Smooth muscle cell (in vitro differentiated cells): ENCODE measurements around the gene DDX24. TPM values are rescaled to one million over a fixed set of nuclear protein-coding genes. Genes with fewer than 3 reads are reported as not detected.

Experiments
- DNase-seq: peaks from one replicate; lab custom pipeline; 2025; ENCODE audit not compliant: unreplicated experiment; lab: John Stamatoyannopoulos, UW
- H2AFZ ChIP-seq: fragments of 200-600 bp; sonication (generic); 2 replicates; pipeline ENCODE4 v1.6.0; 2016; ENCODE audit warnings: antibody characterized with exemption, low read depth, mild to moderate bottlenecking
- H3F3A ChIP-seq: fragments of 200-600 bp; sonication (generic); 2 replicates; pipeline ENCODE4 v1.6.0; 2017; ENCODE audit warnings: antibody characterized with exemption, low read depth
- H3K27ac ChIP-seq: fragments of 200-600 bp; sonication (generic); 2 replicates; pipeline ENCODE4 v1.5.1; 2016; ENCODE audit warnings: low read depth, mild to moderate bottlenecking
- H3K27me3 ChIP-seq: fragments of 200-600 bp; sonication (generic); 2 replicates; pipeline ENCODE4 v1.6.1; 2016; ENCODE audit warnings: low read depth, mild to moderate bottlenecking
- H3K36me3 ChIP-seq: fragments of 200-600 bp; sonication (generic); 2 replicates; pipeline ENCODE4 v1.5.1; 2016; ENCODE audit warnings: low read depth
- H3K4me1 ChIP-seq: fragments of 200-600 bp; sonication (generic); 2 replicates; pipeline ENCODE4 v1.5.1; 2016; ENCODE audit warnings: low read depth
- H3K4me2 ChIP-seq: fragments of 200-600 bp; sonication (generic); 2 replicates; pipeline ENCODE4 v1.6.0; 2016; ENCODE audit warnings: mild to moderate bottlenecking
- H3K4me3 ChIP-seq: fragments of 200-600 bp; sonication (generic); 2 replicates; pipeline ENCODE4 v1.5.1; 2016; ENCODE audit warnings: mild to moderate bottlenecking
- H3K79me2 ChIP-seq: fragments of 200-600 bp; sonication (generic); 2 replicates; pipeline ENCODE4 v1.6.0; 2016; ENCODE audit warnings: low read depth, mild to moderate bottlenecking
- H3K9ac ChIP-seq: fragments of 200-600 bp; sonication (generic); 2 replicates; pipeline ENCODE4 v1.6.0; 2016; ENCODE audit warnings: low read depth
- H3K9me3 ChIP-seq: fragments of 200-600 bp; sonication (generic); replicated peaks from 2 replicates; pipeline ENCODE4 v1.5.1; 2016; ENCODE audit warnings: low read depth
- H4K20me1 ChIP-seq: fragments of 200-600 bp; sonication (generic); 2 replicates; pipeline ENCODE4 v1.6.0; 2016; ENCODE audit warnings: low read depth
- CTCF ChIP-seq: fragments of 200-600 bp; sonication (generic); IDR thresholded peaks from 2 replicates; pipeline ENCODE4 v1.5.1; 2017; ENCODE audit warnings: borderline replicate concordance, mild to moderate bottlenecking, antibody characterized with exemption; ENCODE audit not compliant: insufficient read depth, poor library complexity, severe bottlenecking
- WGBS: methylation state at CpG from one replicate; pipeline ENCODE4 v1.1.7; 2016; ENCODE audit warnings: low lambda C conversion rate; 5-methylcytosine and 5-hydroxymethylcytosine counted together
- polyA plus RNA-seq: library from polyadenylated mRNA; unstranded; fragments of >200 nt; fragmentation: Nextera tagmentation; extraction: Ambion mirVana; gene quantifications from 2 replicates; pipeline ENCODE4 v1.2.1, GENCODE V29; 2016
- total RNA-seq: library from RNA; depleted of rRNA; stranded (reverse); fragments of >200 nt; gene quantifications from 2 replicates; pipeline ENCODE4 v1.2.3, GENCODE V29; 2014

Gene DDX24
- total and polyA plus RNA-seq, 2 experiments from 2014 or later, result 117 to 118 TPM

GRCh38 chr14:94051779-94052178, 29.2 kb downstream of the DDX24 start:
- peaks cover 3% of the 10 kb centered on the region for H4K20me1 ChIP-seq
- DNase-seq, result no peak
- H3K27me3 ChIP-seq, result no peaks in the 10 kb centered on the region
- H3K79me2 ChIP-seq, result no peaks in the 10 kb centered on the region
- no peak overlapping the region for H2AFZ ChIP-seq
- no peaks in the 10 kb centered on the region for H3K9me3 ChIP-seq
- H3K4me1 ChIP-seq, result no peaks in the 10 kb centered on the region
- H3K4me2 ChIP-seq, result no peak overlapping the region
- WGBS, result 90% methylated on average over 3 of the region's 3 CpGs
- no peaks in the 10 kb centered on the region for H3F3A ChIP-seq
- H3K27ac ChIP-seq, result no peak overlapping the region
- no peak overlapping the region for H3K9ac ChIP-seq
- H3K4me3 ChIP-seq, result no peak overlapping the region
- TF ChIP-seq CTCF, result no peak
- peaks cover 10% of the 10 kb centered on the region for H3K36me3 ChIP-seq

GRCh38 chr14:94051115-94051514, 29.9 kb downstream of the DDX24 start:
- peak; percentile 27 for TF ChIP-seq CTCF
- no peaks in the 10 kb centered on the region for H3K4me1 ChIP-seq
- no peak overlapping the region for H3K4me3 ChIP-seq
- peaks cover 8% of the 10 kb centered on the region for H3K36me3 ChIP-seq
- H3F3A ChIP-seq, result no peaks in the 10 kb centered on the region
- H3K9me3 ChIP-seq, result no peaks in the 10 kb centered on the region
- H3K27me3 ChIP-seq, result no peaks in the 10 kb centered on the region
- peaks cover 3% of the 10 kb centered on the region for H4K20me1 ChIP-seq
- H3K9ac ChIP-seq, result no peak overlapping the region
- H2AFZ ChIP-seq, result no peak overlapping the region
- 82% methylated on average over 9 of the region's 9 CpGs for WGBS
- no peak for DNase-seq
- no peak overlapping the region for H3K4me2 ChIP-seq
- no peaks in the 10 kb centered on the region for H3K79me2 ChIP-seq
- no peak overlapping the region for H3K27ac ChIP-seq

DNA sequence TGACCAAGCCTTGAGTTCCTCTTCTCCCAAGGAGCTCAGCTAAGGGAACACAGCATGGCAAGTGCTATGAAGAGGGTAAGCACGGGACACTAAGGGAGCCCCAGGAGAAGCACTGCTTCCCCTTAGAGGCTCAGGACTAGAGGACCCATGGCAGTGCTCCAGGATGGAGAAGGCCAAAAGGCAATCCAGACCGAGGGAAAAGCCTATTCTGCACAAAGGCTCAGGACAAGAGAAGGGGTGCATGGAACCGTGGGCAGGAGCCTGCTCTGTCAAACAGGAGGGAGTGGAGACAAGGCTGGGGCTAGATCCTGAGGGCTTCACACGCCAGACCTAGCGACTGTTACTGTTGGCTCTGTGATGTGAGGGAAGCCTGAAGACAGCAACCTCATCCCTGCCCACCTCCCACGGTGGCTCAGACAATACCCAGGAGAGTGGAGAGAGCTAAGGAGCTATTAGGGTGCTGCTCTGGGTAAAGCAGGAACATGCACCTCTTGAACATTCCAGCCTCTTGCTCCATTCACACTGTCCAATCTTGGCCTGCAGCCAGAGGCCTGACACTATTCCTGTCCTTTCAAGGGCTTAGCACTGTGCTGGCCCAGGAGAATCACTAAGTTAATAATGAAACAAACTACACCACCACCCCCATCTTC, 30.6 kb downstream of the DDX24 start:
- no peaks in the 10 kb centered on the region for H3K9me3 ChIP-seq
- H3K36me3 ChIP-seq, result peaks cover 8% of the 10 kb centered on the region
- H3K9ac ChIP-seq, result no peak overlapping the region
- no peak overlapping the region for H2AFZ ChIP-seq
- no peaks in the 10 kb centered on the region for H3F3A ChIP-seq
- H4K20me1 ChIP-seq, result peaks cover 3% of the 10 kb centered on the region
- WGBS, result 95% methylated on average over 6 of the region's 6 CpGs
- H3K4me3 ChIP-seq, result no peak overlapping the region
- H3K4me1 ChIP-seq, result no peaks in the 10 kb centered on the region
- DNase-seq, result no peak
- no peak for TF ChIP-seq CTCF
- no peaks in the 10 kb centered on the region for H3K27me3 ChIP-seq
- H3K4me2 ChIP-seq, result no peak overlapping the region
- no peak overlapping the region for H3K27ac ChIP-seq
- no peaks in the 10 kb centered on the region for H3K79me2 ChIP-seq

DNA sequence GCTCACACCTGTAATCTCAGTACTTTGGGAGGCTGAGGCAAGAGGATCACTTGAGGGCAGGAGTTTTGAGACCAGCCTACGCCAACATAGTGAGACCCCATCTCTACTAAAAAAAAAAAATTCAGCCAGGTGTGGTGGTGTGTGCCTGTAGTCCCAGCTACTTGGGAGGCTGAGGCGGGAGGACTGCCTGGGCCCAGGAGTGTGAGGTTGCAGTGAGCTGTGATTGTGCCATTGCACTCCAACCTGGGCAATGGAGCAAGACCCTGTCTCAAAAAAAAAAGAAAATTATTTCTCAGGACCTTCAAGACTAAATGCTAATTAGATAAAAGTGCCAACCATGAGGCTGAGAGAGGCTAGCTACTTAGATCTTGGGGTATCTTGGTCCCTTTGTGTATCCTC, 31.4 kb downstream of the DDX24 start:
- no peaks in the 10 kb centered on the region for H3K79me2 ChIP-seq

More for the DNA sequence above, 31.4 kb downstream of the DDX24 start:
- Histone ChIP-seq H3K9me3 (no peaks in the 10 kb centered on the region), H3K9ac (no peak overlapping the region), H2AFZ (no peak overlapping the region), H3K4me3 (no peak overlapping the region), H3K27ac (no peak overlapping the region), H3K4me1 (no peaks in the 10 kb centered on the region), H4K20me1 (no peaks in the 10 kb centered on the region), H3F3A (no peaks in the 10 kb centered on the region), H3K4me2 (no peak overlapping the region), H3K36me3 (peaks cover 8% of the 10 kb centered on the region), H3K27me3 (no peaks in the 10 kb centered on the region)
- 91% methylated on average over 2 of the region's 2 CpGs for WGBS
- no peak for DNase-seq
- no peak for TF ChIP-seq CTCF
